Effector memory CD4-positive, alpha-beta T cell (primary cell): ENCODE data around the gene DPP6.
"Not testable (repeated sequence)": the region's sequence is repeated elsewhere in the genome, so short reads cannot be mapped to it uniquely, and the experiment has no call there.

Source experiments
- DNase-seq, 3 donors: peaks; one replicate each; pipeline ENCODE4 v3.0.0-alpha.2; 2020
- H3K27ac ChIP-seq: 2 replicates; pipeline ENCODE4 v1.7.0; 2013; ENCODE audit warnings: mild to moderate bottlenecking, low read length, moderate library complexity; ENCODE audit not compliant: insufficient read depth, poor library complexity, severe bottlenecking
- H3K27me3 ChIP-seq: replicated peaks from 2 replicates; pipeline ENCODE4 v1.7.0; 2013; ENCODE audit warnings: mild to moderate bottlenecking, low read length; ENCODE audit not compliant: insufficient read depth, control insufficient read depth, poor library complexity, severe bottlenecking
- H3K36me3 ChIP-seq: 2 replicates; pipeline ENCODE4 v1.7.0; 2013; ENCODE audit warnings: mild to moderate bottlenecking, low read length, moderate library complexity; ENCODE audit not compliant: control insufficient read depth, insufficient read depth
- H3K4me1 ChIP-seq: 2 replicates; pipeline ENCODE4 v1.7.0; 2013; ENCODE audit warnings: low read length, mild to moderate bottlenecking; ENCODE audit not compliant: control insufficient read depth, insufficient read depth, poor library complexity, severe bottlenecking
- H3K4me3 ChIP-seq: 2 replicates; pipeline ENCODE4 v1.7.0; 2013; ENCODE audit warnings: low read length, low read depth, mild to moderate bottlenecking; ENCODE audit not compliant: insufficient read depth, poor library complexity, severe bottlenecking
- H3K9me3 ChIP-seq: 2 replicates; pipeline ENCODE4 v1.7.0; 2013; ENCODE audit warnings: mild to moderate bottlenecking, low read length, moderate library complexity; ENCODE audit not compliant: control insufficient read depth

The DPP6 gene

DNA sequence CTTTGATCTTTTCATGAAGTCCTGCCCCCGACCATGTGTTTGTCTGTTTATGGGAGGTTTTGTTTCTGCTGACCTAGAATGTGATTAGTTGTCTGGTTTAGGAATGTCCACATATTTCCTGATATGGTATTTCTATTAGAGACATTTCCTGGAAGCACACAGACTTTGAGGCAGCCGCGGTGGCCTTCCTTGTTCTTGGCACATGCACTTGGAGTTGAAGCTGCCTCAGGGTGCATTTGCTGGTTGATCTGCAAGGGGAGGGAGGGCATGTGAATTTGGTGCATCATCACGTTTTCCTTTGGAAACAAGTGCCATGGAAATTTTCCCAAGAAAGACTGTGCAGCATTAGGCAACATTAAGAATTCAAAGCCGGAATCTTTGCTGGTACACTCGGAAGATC, 622.0 kb downstream of the DPP6 start:
- no peaks in the 10 kb centered on the region for H3K36me3 ChIP-seq
- no peak overlapping the region for H3K4me3 ChIP-seq
- no peaks in the 10 kb centered on the region for H3K4me1 ChIP-seq
- no peaks in the 10 kb centered on the region for H3K9me3 ChIP-seq
- H3K27me3 ChIP-seq, result no peaks in the 10 kb centered on the region
- no peak for DNase-seq
- H3K27ac ChIP-seq, result no peak overlapping the region

DNA sequence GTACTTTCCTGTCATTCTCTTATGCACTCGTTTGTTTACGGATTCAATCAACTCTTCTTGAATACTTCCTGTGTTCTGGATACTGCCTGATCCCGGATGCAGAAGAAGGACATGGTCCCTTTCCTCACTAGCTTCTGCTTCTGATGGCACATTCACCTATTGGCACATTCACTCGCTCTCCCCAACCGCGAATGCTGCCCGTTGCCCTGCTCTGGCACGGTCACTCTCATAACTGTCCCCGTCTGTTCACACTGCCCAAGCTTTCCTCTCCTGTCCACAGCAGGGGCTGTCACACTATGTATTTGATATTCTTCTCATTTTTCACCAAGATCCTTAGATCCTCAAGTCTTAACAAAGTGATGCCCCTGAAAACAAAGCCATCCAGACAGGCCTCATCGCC, 623.4 kb downstream of the DPP6 start:
- Histone ChIP-seq H3K4me1 (no peaks in the 10 kb centered on the region), H3K27ac (no peak overlapping the region), H3K27me3 (no peaks in the 10 kb centered on the region), H3K9me3 (no peaks in the 10 kb centered on the region), H3K4me3 (no peak overlapping the region), H3K36me3 (no peaks in the 10 kb centered on the region)
- no peak for DNase-seq

DNA sequence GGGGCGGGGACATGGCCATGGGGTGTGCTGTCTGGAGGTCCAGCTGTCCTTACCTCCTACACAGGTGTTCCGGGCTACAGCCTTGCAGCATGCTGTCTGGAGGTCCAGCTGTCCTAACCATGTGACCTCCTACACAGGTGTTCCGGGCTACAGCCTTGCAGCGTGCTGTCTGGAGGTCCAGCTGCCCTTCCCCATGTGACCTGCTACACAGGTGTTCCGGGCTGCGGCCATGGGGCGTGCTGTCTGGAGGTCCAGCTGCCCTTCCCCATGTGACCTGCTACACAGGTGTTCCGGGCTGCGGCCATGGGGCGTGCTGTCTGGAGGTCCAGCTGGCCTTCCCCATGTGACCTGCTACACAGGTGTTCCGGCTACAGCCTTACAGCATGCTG, 623.8 kb downstream of the DPP6 start:
- not testable (repeated sequence) for H3K27ac ChIP-seq, H3K27me3 ChIP-seq, H3K36me3 ChIP-seq, H3K9me3 ChIP-seq, H3K4me3 ChIP-seq, DNase-seq, H3K4me1 ChIP-seq

DNA sequence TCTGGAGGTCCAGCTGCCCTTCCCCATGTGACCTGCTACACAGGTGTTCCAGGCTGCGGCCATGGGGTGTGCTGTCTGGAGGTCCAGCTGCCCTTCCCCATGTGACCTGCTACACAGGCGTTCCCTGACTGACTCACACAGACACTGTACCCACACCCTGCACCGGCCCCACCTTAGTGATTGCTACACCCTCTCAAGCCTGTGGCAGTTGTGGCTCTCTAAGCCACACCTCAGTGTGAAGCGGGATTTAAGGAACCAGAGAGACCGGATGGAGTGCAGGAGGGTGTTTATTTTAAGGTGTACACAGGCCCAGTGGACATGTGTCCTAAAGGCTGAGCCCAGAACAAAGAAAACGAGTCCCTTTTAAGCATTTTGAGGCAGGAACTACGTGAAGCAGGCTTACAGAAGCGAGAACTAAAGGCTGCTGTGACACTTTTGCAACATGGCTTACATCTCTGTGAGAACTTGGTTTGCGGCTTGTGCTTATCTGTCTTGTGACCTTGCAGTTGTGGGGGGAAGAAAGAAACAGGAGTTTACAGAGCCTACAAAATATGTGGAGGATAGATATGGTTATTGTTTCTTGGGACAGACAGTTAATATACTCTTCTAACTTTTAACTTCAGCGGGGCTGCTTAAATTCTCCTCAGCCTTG, 624.4 kb downstream of the DPP6 start:
- H3K4me1 ChIP-seq, result no peaks in the 10 kb centered on the region
- H3K4me3 ChIP-seq, result no peak overlapping the region
- H3K9me3 ChIP-seq, result no peaks in the 10 kb centered on the region
- no peak for DNase-seq
- no peak overlapping the region for H3K27ac ChIP-seq
- H3K36me3 ChIP-seq, result no peaks in the 10 kb centered on the region
- no peaks in the 10 kb centered on the region for H3K27me3 ChIP-seq

DNA sequence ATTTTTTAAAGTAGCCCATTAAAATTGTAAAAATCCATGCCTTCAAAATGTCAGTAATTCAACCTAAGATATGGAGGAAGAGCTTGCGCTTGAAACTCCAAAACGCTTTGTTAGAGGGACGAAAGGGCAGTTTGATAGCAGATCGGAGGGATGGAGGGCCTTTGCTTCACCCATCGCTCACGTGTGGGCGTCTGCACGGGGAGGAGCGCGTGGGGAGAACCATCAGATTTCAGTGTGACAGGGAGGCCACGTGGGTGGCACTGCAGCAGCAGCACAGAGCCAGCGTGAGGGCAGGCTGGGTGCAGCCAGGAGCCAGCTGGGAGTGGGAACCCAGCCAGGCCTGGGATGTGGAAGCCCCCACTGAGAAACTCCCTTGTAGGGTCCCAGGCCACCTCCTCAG, 625.3 kb downstream of the DPP6 start:
- DNase-seq, result no peak
- H3K27ac ChIP-seq, result no peak overlapping the region
- no peak overlapping the region for H3K4me3 ChIP-seq
- no peaks in the 10 kb centered on the region for H3K27me3 ChIP-seq
- H3K36me3 ChIP-seq, result no peaks in the 10 kb centered on the region
- H3K9me3 ChIP-seq, result no peaks in the 10 kb centered on the region
- H3K4me1 ChIP-seq, result no peaks in the 10 kb centered on the region

DNA sequence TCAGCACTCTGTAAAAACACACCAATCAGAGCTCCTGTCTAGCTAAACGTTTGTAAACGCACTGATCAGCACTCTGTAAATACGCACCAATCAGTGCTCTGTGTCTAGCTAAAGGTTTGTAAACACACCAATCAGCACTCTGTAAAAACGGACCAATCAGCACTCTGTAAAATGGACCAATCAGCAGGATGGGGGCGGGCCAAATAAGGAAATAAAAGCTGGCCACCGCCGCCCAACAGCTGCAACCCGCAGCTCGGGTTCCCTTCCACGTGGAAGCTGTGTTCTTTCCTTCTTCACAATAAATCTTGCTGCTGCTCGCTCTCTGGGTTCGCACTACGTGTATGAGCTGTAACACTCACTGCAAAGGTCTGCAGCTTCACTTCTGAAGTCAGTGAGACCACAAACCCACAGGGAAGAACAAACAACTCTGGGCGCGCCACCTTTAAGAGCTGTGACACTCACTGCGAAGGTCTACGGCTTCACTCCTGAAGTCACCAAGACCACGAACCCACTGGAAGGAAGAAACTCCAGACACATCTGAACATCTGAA, 625.9 kb downstream of the DPP6 start:
- not testable (repeated sequence) for H3K27ac ChIP-seq, H3K4me3 ChIP-seq, H3K27me3 ChIP-seq, H3K4me1 ChIP-seq, DNase-seq, H3K9me3 ChIP-seq, H3K36me3 ChIP-seq

DNA sequence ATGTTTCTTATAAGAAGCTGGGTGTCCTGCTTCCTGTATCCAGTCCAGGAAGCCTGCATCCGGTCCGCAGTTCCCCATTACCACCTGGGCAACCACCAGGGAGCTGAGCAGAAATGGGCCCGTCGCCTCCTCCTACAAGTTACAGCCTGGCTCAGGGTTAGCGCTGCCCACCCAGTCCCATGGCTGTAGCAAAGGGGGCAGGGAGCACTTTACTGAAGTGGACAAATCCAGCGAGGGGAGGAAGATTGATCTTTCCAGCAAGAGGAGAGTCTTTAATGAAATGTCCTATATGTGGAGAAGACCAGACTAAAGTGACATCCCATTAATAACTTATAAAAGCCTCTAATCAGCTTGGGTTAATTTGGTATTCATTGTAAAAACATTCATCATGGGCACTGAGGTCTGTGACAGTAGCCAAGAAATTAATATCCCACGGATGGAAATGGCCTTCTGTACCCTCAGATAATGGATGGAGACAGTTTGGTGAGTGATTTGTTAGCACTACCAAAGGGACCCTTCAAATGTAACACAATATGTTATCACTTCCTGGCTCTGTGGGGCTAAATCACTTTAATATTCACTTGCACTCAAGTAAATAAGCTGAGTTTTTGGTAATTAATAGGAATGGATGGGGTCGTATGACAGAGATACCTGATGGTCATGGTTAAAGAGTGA, 627.3 kb downstream of the DPP6 start:
- no peak overlapping the region for H3K27ac ChIP-seq
- no peaks in the 10 kb centered on the region for H3K9me3 ChIP-seq
- no peak for DNase-seq
- H3K4me3 ChIP-seq, result no peak overlapping the region
- H3K4me1 ChIP-seq, result no peaks in the 10 kb centered on the region
- no peaks in the 10 kb centered on the region for H3K36me3 ChIP-seq
- H3K27me3 ChIP-seq, result no peaks in the 10 kb centered on the region

DNA sequence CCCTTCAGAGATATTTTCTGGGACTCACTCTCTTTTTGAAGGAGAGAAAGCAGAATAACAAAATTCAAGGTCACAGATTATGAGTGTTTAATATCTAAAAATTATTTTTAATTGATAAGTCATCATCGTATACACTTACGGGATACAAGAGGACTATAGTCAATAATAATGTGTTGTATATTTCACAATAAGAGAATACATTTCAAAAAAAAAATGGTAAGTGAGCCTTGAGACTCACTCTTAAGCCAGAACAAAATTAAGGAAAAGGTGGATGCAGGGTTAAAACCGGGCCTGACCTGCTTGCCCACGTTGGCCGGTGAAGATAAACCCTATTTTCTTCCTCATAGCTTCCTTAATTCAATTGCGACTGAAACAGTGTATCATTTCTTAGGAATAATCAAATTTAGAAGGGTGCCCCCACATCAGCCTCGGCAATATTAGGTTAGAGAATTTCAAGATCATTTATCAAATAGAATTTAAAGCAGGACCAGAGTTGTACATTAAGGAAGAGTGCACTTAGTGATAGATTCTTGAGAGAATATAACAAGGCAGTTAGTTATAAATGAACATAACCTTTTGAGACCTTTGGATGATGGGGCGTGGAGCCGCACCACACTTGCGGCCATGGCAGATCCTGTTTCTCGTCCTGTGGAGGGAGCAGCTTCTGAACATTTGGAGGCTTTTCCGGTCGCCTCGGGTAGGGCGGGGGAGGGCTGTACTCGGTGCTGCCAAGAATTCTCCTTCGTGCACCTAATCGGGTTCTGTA, 628.9 kb downstream of the DPP6 start:
- no peaks in the 10 kb centered on the region for H3K9me3 ChIP-seq
- H3K36me3 ChIP-seq, result no peaks in the 10 kb centered on the region
- H3K4me1 ChIP-seq, result no peaks in the 10 kb centered on the region
- no peak overlapping the region for H3K4me3 ChIP-seq
- no peaks in the 10 kb centered on the region for H3K27me3 ChIP-seq
- H3K27ac ChIP-seq, result no peak overlapping the region
- DNase-seq, result no peak

DNA sequence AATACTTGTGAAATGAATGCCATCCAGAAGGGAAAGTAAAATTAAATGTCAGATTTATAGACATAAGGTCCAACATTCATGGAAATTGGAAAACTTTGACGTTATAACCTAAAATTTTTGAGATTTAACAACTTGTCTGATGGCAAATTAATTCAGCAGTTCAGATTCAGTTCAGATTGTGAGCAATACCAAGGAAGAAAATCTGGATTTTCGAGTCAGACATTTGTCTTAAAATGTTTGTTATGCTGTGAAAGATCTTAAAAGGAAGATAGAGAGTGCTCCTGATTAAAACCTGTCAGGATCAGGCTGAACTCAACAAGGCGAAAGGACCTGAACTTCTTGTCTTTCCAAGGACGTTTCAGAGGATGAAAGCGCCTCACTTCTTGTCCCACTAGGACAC, 629.8 kb downstream of the DPP6 start:
- Histone ChIP-seq H3K27me3 (no peaks in the 10 kb centered on the region), H3K27ac (no peak overlapping the region), H3K4me1 (no peaks in the 10 kb centered on the region), H3K9me3 (no peaks in the 10 kb centered on the region), H3K36me3 (no peaks in the 10 kb centered on the region), H3K4me3 (no peak overlapping the region)
- no peak for DNase-seq
